Activated CD8-positive, alpha-beta T cell treated with anti-CD3 and anti-CD28 coated beads for 36 hours (primary cell): ENCODE measurements around the gene ADD2. TPM values are rescaled to one million over a fixed set of nuclear protein-coding genes. Genes with fewer than 3 reads are reported as not detected.

Experiments
- ATAC-seq: fragments of 200-7000 bp; cut with Tn5 transposase; one replicate; pipeline ENCODE4 v1.10.0; 2021; ENCODE audit warnings: mild to moderate bottlenecking, moderate library complexity
- CTCF ChIA-PET: fragments of 350-600 bp; sonication (Branson Sonifier 250); formaldehyde crosslinking; loops from one replicate; lab custom pipeline; 2021; ENCODE audit warnings: antibody characterized with exemption; lab: Charles Lee
- POLR2A ChIA-PET: fragments of 350-600 bp; sonication (Branson Sonifier 250); formaldehyde crosslinking; loops from one replicate; lab custom pipeline; 2021; ENCODE audit warnings: antibody characterized with exemption; lab: Charles Lee
- DNase-seq: peaks from one replicate; pipeline ENCODE4 v3.0.0-alpha.2; 2020
- H3K27ac Mint-ChIP-seq: one replicate; pipeline ENCODE4 v1.8.0; 2021; ENCODE audit warnings: mild to moderate bottlenecking, mixed read lengths
- H3K27me3 Mint-ChIP-seq: one replicate; pipeline ENCODE4 v1.8.0; 2021; ENCODE audit warnings: mixed read lengths
- H3K36me3 Mint-ChIP-seq: one replicate; pipeline ENCODE4 v1.8.0; 2021; ENCODE audit warnings: low read depth, mixed read lengths
- H3K4me1 Mint-ChIP-seq: one replicate; pipeline ENCODE4 v1.8.0; 2021; ENCODE audit warnings: low read depth, mixed read lengths
- H3K4me3 Mint-ChIP-seq: one replicate; pipeline ENCODE4 v1.8.0; 2021; ENCODE audit warnings: mild to moderate bottlenecking, moderate library complexity, mixed read lengths
- H3K9me3 Mint-ChIP-seq: one replicate; pipeline ENCODE4 v1.8.0; 2021; ENCODE audit warnings: mixed read lengths
- intact Hi-C: fragments of 100-400 bp; cut with micrococcal nuclease; formaldehyde crosslinking; loops from one replicate; pipeline ENCODE4 v1.10.0; 2022
- total RNA-seq, 2 experiments: library from RNA; stranded (reverse); gene quantifications; one replicate each; pipeline ENCODE4 v1.2.3, GENCODE V29; 2021
- TF ChIP-seq, protein P1 (sequence below): fragments of 200-600 bp; IDR thresholded peaks from one replicate; pipeline ENCODE4 v1.8.0; 2022; ENCODE audit warnings: antibody characterized with exemption, mild to moderate bottlenecking

Gene ADD2
- total RNA-seq, 2 experiments from 2014 or later: 24.5 to 26.3 TPM

- no peak overlapping the region for H3K4me3 Mint-ChIP-seq
- H3K9me3 Mint-ChIP-seq: peaks cover 4% of the 10 kb centered on the region
- DNase-seq: no peak
- POLR2A ChIA-PET: no interaction called here
- CTCF ChIA-PET: interaction anchor here (1.1 kb wide), 1 partner anchor 130 kb away, joined by 3 read pairs; no protein-coding TSS in a partner anchor
- no peak overlapping the region for H3K27ac Mint-ChIP-seq
- intact Hi-C loops: no loop called here
- TF ChIP-seq, protein P1, sequence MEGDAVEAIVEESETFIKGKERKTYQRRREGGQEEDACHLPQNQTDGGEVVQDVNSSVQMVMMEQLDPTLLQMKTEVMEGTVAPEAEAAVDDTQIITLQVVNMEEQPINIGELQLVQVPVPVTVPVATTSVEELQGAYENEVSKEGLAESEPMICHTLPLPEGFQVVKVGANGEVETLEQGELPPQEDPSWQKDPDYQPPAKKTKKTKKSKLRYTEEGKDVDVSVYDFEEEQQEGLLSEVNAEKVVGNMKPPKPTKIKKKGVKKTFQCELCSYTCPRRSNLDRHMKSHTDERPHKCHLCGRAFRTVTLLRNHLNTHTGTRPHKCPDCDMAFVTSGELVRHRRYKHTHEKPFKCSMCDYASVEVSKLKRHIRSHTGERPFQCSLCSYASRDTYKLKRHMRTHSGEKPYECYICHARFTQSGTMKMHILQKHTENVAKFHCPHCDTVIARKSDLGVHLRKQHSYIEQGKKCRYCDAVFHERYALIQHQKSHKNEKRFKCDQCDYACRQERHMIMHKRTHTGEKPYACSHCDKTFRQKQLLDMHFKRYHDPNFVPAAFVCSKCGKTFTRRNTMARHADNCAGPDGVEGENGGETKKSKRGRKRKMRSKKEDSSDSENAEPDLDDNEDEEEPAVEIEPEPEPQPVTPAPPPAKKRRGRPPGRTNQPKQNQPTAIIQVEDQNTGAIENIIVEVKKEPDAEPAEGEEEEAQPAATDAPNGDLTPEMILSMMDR: no peak
- ATAC-seq: no peak
- H3K36me3 Mint-ChIP-seq: peaks cover 4% of the 10 kb centered on the region
- H3K27me3 Mint-ChIP-seq: peaks cover 3% of the 10 kb centered on the region
- peaks cover 5% of the 10 kb centered on the region for H3K4me1 Mint-ChIP-seq
These were observed 20.7 kb downstream of the ADD2 start for GRCh38 chr2:70747284-70747683.

- Mint-ChIP-seq H3K27ac (no peak overlapping the region), H3K36me3 (peaks cover 4% of the 10 kb centered on the region), H3K9me3 (peaks cover 4% of the 10 kb centered on the region), H3K4me1 (peaks cover 5% of the 10 kb centered on the region), H3K27me3 (peaks cover 3% of the 10 kb centered on the region), H3K4me3 (no peak overlapping the region)
- intact Hi-C loops: no loop called here
- no peak for ATAC-seq
- ChIA-PET CTCF (no interaction called here), POLR2A (no interaction called here)
- TF ChIP-seq, protein P1: no peak
- DNase-seq: no peak
These were observed 21.7 kb downstream of the ADD2 start for GRCh38 chr2:70746094-70746974.

DNA sequence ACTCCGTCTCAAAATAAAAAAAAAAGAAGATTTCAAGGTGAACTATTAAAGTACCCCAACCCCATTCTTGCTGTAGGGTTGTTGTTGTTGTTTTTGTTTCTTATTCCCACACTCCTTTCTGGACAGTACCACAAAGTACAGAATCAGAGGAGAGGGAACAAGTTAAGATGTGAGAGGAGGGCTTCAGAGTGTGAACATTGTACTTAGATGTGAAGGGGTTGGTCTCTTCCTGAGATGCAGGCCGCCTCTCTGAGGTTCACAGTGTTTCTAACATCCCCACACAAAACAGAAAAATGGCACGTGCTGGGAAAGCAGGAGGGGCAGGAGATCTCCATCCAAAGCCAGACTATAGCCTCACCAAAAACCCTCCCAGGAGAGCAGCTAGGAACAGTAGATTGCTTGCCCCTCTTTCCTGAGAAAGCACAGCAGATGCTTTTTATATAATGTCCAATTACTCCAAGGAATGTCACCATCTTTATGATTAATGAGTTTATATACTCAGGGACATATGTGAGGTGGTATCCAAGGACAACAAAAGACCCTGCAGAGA lies 22.6 kb downstream of the ADD2 start:
- Mint-ChIP-seq H3K36me3 (peaks cover 4% of the 10 kb centered on the region), H3K9me3 (peaks cover 4% of the 10 kb centered on the region), H3K27ac (no peak overlapping the region), H3K4me3 (no peak overlapping the region), H3K4me1 (peaks cover 5% of the 10 kb centered on the region), H3K27me3 (peaks cover 3% of the 10 kb centered on the region)
- ChIA-PET POLR2A (no interaction called here), CTCF (no interaction called here)
- DNase-seq (no peak), ATAC-seq (no peak)
- TF ChIP-seq, protein P1: no peak
- intact Hi-C loops: no loop called here

GRCh38 chr2:70744397-70744796 lies 23.6 kb downstream of the ADD2 start:
- H3K9me3 Mint-ChIP-seq: peaks cover 4% of the 10 kb centered on the region
- ATAC-seq (no peak), DNase-seq (no peak)
- TF ChIP-seq, protein P1: no peak
- peaks cover 4% of the 10 kb centered on the region for H3K36me3 Mint-ChIP-seq
- intact Hi-C loops: no loop called here
- H3K4me3 Mint-ChIP-seq: no peak overlapping the region
- ChIA-PET POLR2A (interaction anchor here (0.6 kb wide), 1 partner anchor 714 kb away, joined by 3 read pairs; no protein-coding TSS in a partner anchor), CTCF (no interaction called here)
- H3K27ac Mint-ChIP-seq: no peak overlapping the region
- peaks cover 5% of the 10 kb centered on the region for H3K4me1 Mint-ChIP-seq
- no peaks in the 10 kb centered on the region for H3K27me3 Mint-ChIP-seq

- Mint-ChIP-seq H3K36me3 (peaks cover 4% of the 10 kb centered on the region), H3K27ac (no peak overlapping the region), H3K4me1 (peaks cover 5% of the 10 kb centered on the region), H3K27me3 (no peaks in the 10 kb centered on the region), H3K9me3 (peaks cover 4% of the 10 kb centered on the region), H3K4me3 (no peak overlapping the region)
- no peak for DNase-seq
- POLR2A ChIA-PET: no interaction called here
- CTCF ChIA-PET: no interaction called here
- ATAC-seq: no peak
- intact Hi-C loops: no loop called here
- TF ChIP-seq, protein P1: no peak
These were observed 24.3 kb downstream of the ADD2 start for GRCh38 chr2:70743677-70744076.
